ENCODE results near the gene MOBP. TPM values are rescaled to one million over a fixed set of nuclear protein-coding genes. Genes with fewer than 3 reads are reported as not detected.

The MOBP gene
- total and polyA plus RNA-seq, 12 donors: 0.07 to 0.56 (median 0.10) TPM; not detected in 8

DNA sequence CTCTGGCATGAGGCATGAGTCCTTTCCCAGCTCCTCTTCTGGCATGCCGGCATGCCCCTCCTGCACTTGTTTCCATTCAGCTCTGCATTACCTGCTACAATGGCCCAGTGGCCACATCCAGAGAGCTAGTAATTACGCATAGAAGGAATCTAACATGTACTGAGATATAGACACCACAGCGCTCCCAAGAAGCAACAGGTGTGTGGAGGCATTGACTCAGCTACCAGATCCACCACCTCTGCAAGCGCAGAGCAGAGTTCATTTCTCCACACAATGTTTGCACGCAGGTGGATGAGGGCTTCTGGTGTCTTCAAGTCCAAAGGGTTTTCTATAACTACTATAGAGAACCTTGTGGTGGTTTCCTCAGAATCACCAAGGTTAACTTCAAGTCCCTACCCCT lies 4.2 kb downstream of the MOBP start:
- no peaks in the 10 kb centered on the region for H3K9me3 ChIP-seq (replicated peaks in 1 of 3)
- TF ChIP-seq, protein P1, sequence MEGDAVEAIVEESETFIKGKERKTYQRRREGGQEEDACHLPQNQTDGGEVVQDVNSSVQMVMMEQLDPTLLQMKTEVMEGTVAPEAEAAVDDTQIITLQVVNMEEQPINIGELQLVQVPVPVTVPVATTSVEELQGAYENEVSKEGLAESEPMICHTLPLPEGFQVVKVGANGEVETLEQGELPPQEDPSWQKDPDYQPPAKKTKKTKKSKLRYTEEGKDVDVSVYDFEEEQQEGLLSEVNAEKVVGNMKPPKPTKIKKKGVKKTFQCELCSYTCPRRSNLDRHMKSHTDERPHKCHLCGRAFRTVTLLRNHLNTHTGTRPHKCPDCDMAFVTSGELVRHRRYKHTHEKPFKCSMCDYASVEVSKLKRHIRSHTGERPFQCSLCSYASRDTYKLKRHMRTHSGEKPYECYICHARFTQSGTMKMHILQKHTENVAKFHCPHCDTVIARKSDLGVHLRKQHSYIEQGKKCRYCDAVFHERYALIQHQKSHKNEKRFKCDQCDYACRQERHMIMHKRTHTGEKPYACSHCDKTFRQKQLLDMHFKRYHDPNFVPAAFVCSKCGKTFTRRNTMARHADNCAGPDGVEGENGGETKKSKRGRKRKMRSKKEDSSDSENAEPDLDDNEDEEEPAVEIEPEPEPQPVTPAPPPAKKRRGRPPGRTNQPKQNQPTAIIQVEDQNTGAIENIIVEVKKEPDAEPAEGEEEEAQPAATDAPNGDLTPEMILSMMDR (IDR thresholded peaks at IDR 0.05): no peak
- no peak for TF ChIP-seq POLR2A (IDR thresholded peaks at IDR 0.05)
- no peaks in the 10 kb centered on the region for H3K4me1 ChIP-seq (replicated peaks in 1 of 2)
- H3K36me3 ChIP-seq (replicated peaks in 1 of 2): no peaks in the 10 kb centered on the region
- H3K27me3 ChIP-seq: no peaks in the 10 kb centered on the region
- intact Hi-C loops (cut with DNase I): no loop called here
- 88 to 97% (median 93%) methylated on average over 4 to 5 of the region's 5 CpGs for WGBS, 4 donors
- DNase-seq: no peak
- no peak overlapping the region for H3K4me3 ChIP-seq
- no peak overlapping the region for H3K27ac ChIP-seq

GRCh38 chr3:39473452-39474125 lies 6.1 kb downstream of the MOBP start:
- intact Hi-C loops (cut with DNase I): no loop called here
- 79 to 86% (median 81%) methylated on average over 4 of the region's 4 CpGs for WGBS, 4 donors
- Histone ChIP-seq H3K36me3 (replicated peaks in 1 of 2) (no peaks in the 10 kb centered on the region), H3K27ac (no peak overlapping the region), H3K4me3 (no peak overlapping the region), H3K4me1 (replicated peaks in 1 of 2) (no peaks in the 10 kb centered on the region), H3K27me3 (no peaks in the 10 kb centered on the region), H3K9me3 (replicated peaks in 1 of 3) (no peaks in the 10 kb centered on the region)
- DNase-seq: no peak
- TF ChIP-seq, protein P1 (IDR thresholded peaks at IDR 0.05): no peak
- TF ChIP-seq POLR2A (IDR thresholded peaks at IDR 0.05): no peak

DNA sequence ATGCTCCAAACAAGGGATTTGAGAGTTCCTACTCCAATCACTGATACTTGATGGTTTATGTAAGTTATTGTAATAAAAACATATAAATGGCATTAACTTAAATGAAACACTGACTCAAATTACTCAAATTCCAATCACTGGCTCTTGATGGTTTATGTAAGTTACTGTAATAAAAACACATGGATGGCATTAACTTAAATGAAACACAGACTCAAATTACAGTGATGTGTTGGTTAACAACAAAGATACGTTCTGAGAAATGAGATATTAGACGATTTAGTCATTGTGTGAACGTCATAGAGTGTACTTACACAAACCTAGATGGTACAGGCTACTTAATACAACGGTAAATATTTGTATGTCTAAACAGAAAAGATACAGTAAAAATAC lies 6.6 kb downstream of the MOBP start:
- no peaks in the 10 kb centered on the region for H3K9me3 ChIP-seq (replicated peaks in 1 of 3)
- intact Hi-C loops (cut with DNase I): no loop called here
- H3K4me3 ChIP-seq: no peak overlapping the region
- no peaks in the 10 kb centered on the region for H3K36me3 ChIP-seq (replicated peaks in 1 of 2)
- no peak overlapping the region for H3K27ac ChIP-seq
- H3K4me1 ChIP-seq (replicated peaks in 1 of 2): no peaks in the 10 kb centered on the region
- 67 to 77% (median 72%) methylated on average over 4 of the region's 4 CpGs for WGBS, 4 donors
- no peak for DNase-seq
- TF ChIP-seq, protein P1 (IDR thresholded peaks at IDR 0.05): no peak
- TF ChIP-seq POLR2A (IDR thresholded peaks at IDR 0.05): no peak
- H3K27me3 ChIP-seq: no peaks in the 10 kb centered on the region

GRCh38 chr3:39476783-39477182 lies 9.3 kb downstream of the MOBP start:
- Histone ChIP-seq H3K4me3 (no peak overlapping the region), H3K9me3 (replicated peaks in 1 of 3) (no peaks in the 10 kb centered on the region), H3K36me3 (replicated peaks in 1 of 2) (no peaks in the 10 kb centered on the region), H3K27ac (no peak overlapping the region), H3K4me1 (replicated peaks in 1 of 2) (no peaks in the 10 kb centered on the region), H3K27me3 (no peaks in the 10 kb centered on the region)
- TF ChIP-seq, protein P1 (IDR thresholded peaks at IDR 0.05): no peak
- TF ChIP-seq POLR2A (IDR thresholded peaks at IDR 0.05): no peak
- intact Hi-C loops (cut with DNase I): no loop called here
- DNase-seq: no peak

Data from adrenal gland (tissue), 12 donors.